GM21360 (cell line): ENCODE measurements around the gene ICOS.
"Not testable (repeated sequence)": the region's sequence is repeated elsewhere in the genome, so short reads cannot be mapped to it uniquely, and the experiment has no call there.

ENCODE experiments used
- ATAC-seq: cut with Tn5 transposase; IDR thresholded peaks from one replicate; pipeline ENCODE4 v1.9.1; 2021; ENCODE audit warnings: mild to moderate bottlenecking, moderate library complexity; ENCODE audit not compliant: unreplicated experiment

The ICOS gene

GRCh38 chr2:203916756-203917155 is 19.8 kb upstream of the ICOS start:
- ATAC-seq, result no peak

GRCh38 chr2:203918264-203918663 is 18.3 kb upstream of the ICOS start:
- ATAC-seq, result no peak

GRCh38 chr2:203918839-203919238 is 17.7 kb upstream of the ICOS start:
- no peak for ATAC-seq

GRCh38 chr2:203925512-203926158 is 10.9 kb upstream of the ICOS start:
- no peak for ATAC-seq

- ATAC-seq, result no peak
Observed at GRCh38 chr2:203928849-203929248, 7.7 kb upstream of the ICOS start.

- not testable (repeated sequence) for ATAC-seq
Observed at GRCh38 chr2:203931262-203931661, 5.3 kb upstream of the ICOS start.

- no peak for ATAC-seq
Observed at GRCh38 chr2:203934041-203934492, 2.5 kb upstream of the ICOS start.

- no peak for ATAC-seq
Observed at GRCh38 chr2:203934711-203935438, 1.7 kb upstream of the ICOS start.

GRCh38 chr2:203935568-203935967 is 995 bp upstream of the ICOS start:
- ATAC-seq, result no peak

GRCh38 chr2:203936949-203937348 is 386 bp downstream of the ICOS start:
- ATAC-seq, result no peak

GRCh38 chr2:203937788-203938187 is 1.2 kb downstream of the ICOS start:
- no peak for ATAC-seq

- no peak for ATAC-seq
Observed at GRCh38 chr2:203940039-203940438, 3.5 kb downstream of the ICOS start.

- ATAC-seq, result not testable (repeated sequence)
Observed at GRCh38 chr2:203943493-203944382, 7.2 kb downstream of the ICOS start.

GRCh38 chr2:203948733-203949132 is 12.2 kb downstream of the ICOS start:
- ATAC-seq, result peak; percentile 51

- ATAC-seq, result peak; percentile 21
Observed at GRCh38 chr2:203949228-203949627, 12.7 kb downstream of the ICOS start.

- no peak for ATAC-seq
Observed at GRCh38 chr2:203951366-203951902, 14.9 kb downstream of the ICOS start.

GRCh38 chr2:203959265-203959664 is 22.7 kb downstream of the ICOS start:
- no peak for ATAC-seq

GRCh38 chr2:203959672-203960071 is 23.1 kb downstream of the ICOS start:
- no peak for ATAC-seq

GRCh38 chr2:203960811-203961210 is 24.2 kb downstream of the ICOS start:
- no peak for ATAC-seq

GRCh38 chr2:203965190-203965589 is 28.6 kb downstream of the ICOS start:
- ATAC-seq, result not testable (repeated sequence)

- no peak for ATAC-seq
Observed at GRCh38 chr2:203971251-203971650, 34.7 kb downstream of the ICOS start.
